WTC11 (cell line): Measurements from ENCODE around the gene SEMA4G. TPM values are rescaled to one million over a fixed set of nuclear protein-coding genes. Genes with fewer than 3 reads are reported as not detected.

Experiments
- ATAC-seq: fragments of 200-7000 bp; cut with Tn5 transposase; 2 replicates; pipeline ENCODE4 v1.10.0; 2021; ENCODE audit warnings: mild to moderate bottlenecking, moderate library complexity
- CTCF ChIA-PET: fragments of 300-600 bp; sonication (Branson Sonifier 250); formaldehyde crosslinking; loops from one replicate; lab custom pipeline; 2021; ENCODE audit warnings: antibody characterized with exemption; lab: Charles Lee
- POLR2A ChIA-PET: fragments of 350-600 bp; sonication (Branson Sonifier 250); formaldehyde crosslinking; loops from one replicate; lab custom pipeline; 2021; ENCODE audit warnings: antibody characterized with exemption; lab: Charles Lee
- DNase-seq: peaks from one replicate; pipeline ENCODE4 v3.0.0; 2021; ENCODE audit warnings: low spot score
- H3K27ac Mint-ChIP-seq: 2 replicates; pipeline ENCODE4 v1.8.0; 2021; ENCODE audit warnings: mixed read lengths
- H3K27me3 Mint-ChIP-seq: 2 replicates; pipeline ENCODE4 v1.8.0; 2021; ENCODE audit warnings: low read depth, mild to moderate bottlenecking, moderate library complexity, mixed read lengths
- H3K36me3 Mint-ChIP-seq: 2 replicates; pipeline ENCODE4 v1.8.0; 2021; ENCODE audit warnings: mixed read lengths
- H3K4me1 Mint-ChIP-seq: 2 replicates; pipeline ENCODE4 v1.8.0; 2022; ENCODE audit warnings: mixed read lengths
- H3K4me3 Mint-ChIP-seq: 2 replicates; pipeline ENCODE4 v1.8.0; 2021; ENCODE audit warnings: mild to moderate bottlenecking, moderate library complexity, mixed read lengths
- H3K9me3 Mint-ChIP-seq: 2 replicates; pipeline ENCODE4 v1.8.0; 2021; ENCODE audit warnings: mixed read lengths
- AFF4 ChIP-seq: sonication (generic); formaldehyde crosslinking; IDR thresholded peaks from 2 replicates; pipeline ENCODE4 v1.8.1; 2023; ENCODE audit warnings: mild to moderate bottlenecking, missing genetic modification reagents, borderline replicate concordance
- ATF1 ChIP-seq: sonication (generic); formaldehyde crosslinking; IDR thresholded peaks from 2 replicates; pipeline ENCODE4 v1.8.1; 2023; ENCODE audit warnings: mild to moderate bottlenecking, moderate library complexity, missing genetic modification reagents
- ATF2 ChIP-seq: sonication (generic); formaldehyde crosslinking; IDR thresholded peaks from 2 replicates; pipeline ENCODE4 v1.8.1; 2022; ENCODE audit warnings: low read depth, missing genetic modification reagents, borderline replicate concordance
- CDX4 ChIP-seq: fragments of 250-450 bp; sonication (Bioruptor Pico); IDR thresholded peaks from 2 replicates; pipeline ENCODE4 v1.9.0; 2021; ENCODE audit warnings: moderate library complexity, mild to moderate bottlenecking, inconsistent platforms, borderline replicate concordance
- CTCF ChIP-seq: fragments of 200-600 bp; IDR thresholded peaks from 2 replicates; pipeline ENCODE4 v1.8.0; 2022; ENCODE audit warnings: antibody characterized with exemption
- ETV6 ChIP-seq: sonication (generic); formaldehyde crosslinking; IDR thresholded peaks from 2 replicates; pipeline ENCODE4 v1.8.1; 2022; ENCODE audit warnings: mild to moderate bottlenecking, missing genetic modification reagents
- HMGA2 ChIP-seq: fragments of 250-450 bp; sonication (Bioruptor Pico); IDR thresholded peaks from 2 replicates; pipeline ENCODE4 v1.4.0; 2021; ENCODE audit warnings: mild to moderate bottlenecking, moderate library complexity
- IRF2 ChIP-seq: sonication (generic); formaldehyde crosslinking; IDR thresholded peaks from 2 replicates; pipeline ENCODE4 v1.8.0; 2022; ENCODE audit warnings: low read depth, missing genetic modification reagents, borderline replicate concordance
- MLX ChIP-seq: sonication (generic); formaldehyde crosslinking; IDR thresholded peaks from 2 replicates; pipeline ENCODE4 v1.8.1; 2023; ENCODE audit warnings: mild to moderate bottlenecking, missing genetic modification reagents, moderate library complexity
- OVOL2 ChIP-seq: fragments of 250-450 bp; sonication (Bioruptor Pico); IDR thresholded peaks from 2 replicates; pipeline ENCODE4 v1.9.0; 2021; ENCODE audit warnings: mild to moderate bottlenecking, borderline replicate concordance
- SOX15 ChIP-seq: fragments of 250-450 bp; sonication (Bioruptor Pico); IDR thresholded peaks from 2 replicates; pipeline ENCODE4 v1.9.0; 2021; ENCODE audit warnings: mild to moderate bottlenecking
- TP53 ChIP-seq: sonication (generic); formaldehyde crosslinking; IDR thresholded peaks from 2 replicates; pipeline ENCODE4 v1.8.1; 2023; ENCODE audit warnings: mild to moderate bottlenecking, missing genetic modification reagents
- USF1 ChIP-seq: sonication (generic); formaldehyde crosslinking; IDR thresholded peaks from 2 replicates; pipeline ENCODE4 v1.8.0; 2022; ENCODE audit warnings: mild to moderate bottlenecking, missing genetic modification reagents
- ZNF232 ChIP-seq: sonication (generic); formaldehyde crosslinking; IDR thresholded peaks from 2 replicates; pipeline ENCODE4 v1.8.0; 2022; ENCODE audit warnings: mild to moderate bottlenecking, missing genetic modification reagents
- ZNF317 ChIP-seq: sonication (generic); formaldehyde crosslinking; IDR thresholded peaks from 2 replicates; pipeline ENCODE4 v1.8.1; 2023; ENCODE audit warnings: low read depth, mild to moderate bottlenecking, moderate library complexity, missing genetic modification reagents, borderline replicate concordance
- total RNA-seq: library from RNA; stranded (reverse); gene quantifications from 3 replicates; pipeline ENCODE4 v1.2.3, GENCODE V29; 2021

The SEMA4G gene
- total RNA-seq, 1 experiment from 2014 or later: 11.8 TPM

GRCh38 chr10:100960251-100960650 lies 9.1 kb upstream of the SEMA4G start (continued):
- TF ChIP-seq ATF2 (CRISPR knock-in tag): no peak
- no peak for TF ChIP-seq AFF4 (CRISPR knock-in tag)
- TF ChIP-seq MLX (CRISPR knock-in tag): no peak
- TF ChIP-seq ETV6 (CRISPR knock-in tag): no peak
- TF ChIP-seq HMGA2 (CRISPR knock-in tag): no peak
- TF ChIP-seq TP53 (CRISPR knock-in tag): no peak

- ChIA-PET POLR2A (no interaction called here), CTCF (no interaction called here)
- Mint-ChIP-seq H3K27ac (no peak overlapping the region), H3K4me1 (no peaks in the 10 kb centered on the region), H3K27me3 (no peaks in the 10 kb centered on the region), H3K36me3 (peaks cover 12% of the 10 kb centered on the region), H3K9me3 (no peaks in the 10 kb centered on the region), H3K4me3 (no peak overlapping the region)
- ATAC-seq (no peak), DNase-seq (no peak)
- TF ChIP-seq IRF2 (CRISPR knock-in tag) (no peak), ZNF232 (CRISPR knock-in tag) (no peak), OVOL2 (no peak), ATF1 (CRISPR knock-in tag) (no peak), ZNF317 (CRISPR knock-in tag) (no peak), SOX15 (CRISPR knock-in tag) (no peak), ETV6 (CRISPR knock-in tag) (no peak), CDX4 (no peak), USF1 (CRISPR knock-in tag) (no peak), CTCF (no peak)
These were observed 6.8 kb upstream of the SEMA4G start for GRCh38 chr10:100962351-100963080.
